Measurements from ENCODE around the gene ZNF598. TPM values are rescaled to one million over a fixed set of nuclear protein-coding genes. Genes with fewer than 3 reads are reported as not detected.

The ZNF598 gene
- total and polyA plus RNA-seq, 2 of the 13 experiments (the other 11 are each of a cell fraction or from before 2014, with no cell fraction given), result 13.5 to 14.2 TPM

- TF ChIP-seq ZNF570 (CRISPR knock-in tag; IDR thresholded peaks at IDR 0.05; ENCODE audit: borderline replicate concordance) (no peak), RXRB (CRISPR knock-in tag; IDR thresholded peaks at IDR 0.05; ENCODE audit: borderline replicate concordance) (peak; percentile 75; the same call in 1 of the 2 replicates), TGIF2 (CRISPR knock-in tag; IDR thresholded peaks at IDR 0.05) (peak; percentile 51), ZNF547 (CRISPR knock-in tag; IDR thresholded peaks at IDR 0.05) (peak; percentile 65; the same call in 1 of the 2 replicates), HNF1B (CRISPR knock-in tag; IDR thresholded peaks at IDR 0.05) (0 out of 2 replicates have a peak, but pooled peaks have one; percentile 27), ZNF883 (CRISPR knock-in tag; IDR thresholded peaks at IDR 0.05; ENCODE audit: not compliant biosample characterization) (peak; percentile 54), ZSCAN25 (CRISPR knock-in tag; IDR thresholded peaks at IDR 0.05) (peak; percentile 74; the same call in 1 of the 2 replicates), TFDP1 (CRISPR knock-in tag; IDR thresholded peaks at IDR 0.05; ENCODE audit: borderline replicate concordance) (0 out of 2 replicates have a peak, but pooled peaks have one; percentile 16), ARID5B (CRISPR knock-in tag; IDR thresholded peaks at IDR 0.05) (peak; percentile 41; the same call in 1 of the 2 replicates), SPEN (CRISPR knock-in tag; IDR thresholded peaks at IDR 0.05; ENCODE audit: low read depth) (peak; percentile 49; the same call in 1 of the 2 replicates), ELF3 (CRISPR knock-in tag; IDR thresholded peaks at IDR 0.05) (peak; percentile 37; the same call in 1 of the 2 replicates), SKI (IDR thresholded peaks at IDR 0.05; ENCODE audit: partially characterized antibody) (peak; percentile 19), RAD21 (CRISPR knock-in tag; IDR thresholded peaks at IDR 0.05) (peak; percentile 91), ZNF335 (CRISPR knock-in tag; IDR thresholded peaks at IDR 0.05) (0 out of 2 replicates have a peak, but pooled peaks have one; percentile 29), RBFOX2 (IDR thresholded peaks at IDR 0.05; ENCODE audit: low read depth, low read length) (peak; percentile 61), ATF2 (CRISPR knock-in tag; IDR thresholded peaks at IDR 0.05) (peak; percentile 34; the same call in 1 of the 2 replicates), KAT7 (CRISPR knock-in tag; IDR thresholded peaks at IDR 0.05; ENCODE audit: borderline replicate concordance) (0 out of 2 replicates have a peak, but pooled peaks have one; percentile 77), KLF16 (CRISPR knock-in tag; IDR thresholded peaks at IDR 0.05) (peak in 1 of 2 experiments; percentile 94; a peak in 2 of 4 replicates), ZNF232 (CRISPR knock-in tag; IDR thresholded peaks at IDR 0.05; ENCODE audit: borderline replicate concordance) (peak; percentile 20; the same call in 1 of the 2 replicates), RBM39 (IDR thresholded peaks at IDR 0.05; ENCODE audit: low read depth, low read length, poor library complexity, severe bottlenecking) (peak; percentile 86), KMT2A (CRISPR knock-in tag; IDR thresholded peaks at IDR 0.05) (0 out of 2 replicates have a peak, but pooled peaks have one; percentile 24)
Measured at GRCh38 chr16:2003827-2004641, 5.6 kb downstream of the ZNF598 start (continued).

Measured in HepG2 (cell line).